K562 (cell line): ENCODE data around the gene SYN1. TPM values are rescaled to one million over a fixed set of nuclear protein-coding genes. Genes with fewer than 3 reads are reported as not detected.

Source experiments
- ATAC-seq: fragments of 200-7000 bp; cut with Tn5 transposase; 3 replicates; pipeline ENCODE4 v1.9.1; 2020; ENCODE audit warnings: moderate library complexity
- BruUV-seq: library from RNA; stranded (reverse); fragments of 400-500 nt; replicated peaks from 2 replicates; lab custom pipeline; 2021; lab: Mats Ljungman, UMichigan
- CTCF ChIA-PET: fragments of 300-600 bp; formaldehyde crosslinking; extraction: SDS; loops from one replicate; lab custom pipeline; 2021; ENCODE audit warnings: low intra/inter-chr PET ratio; lab: Yijun Ruan, JAX
- POLR2A ChIA-PET: fragments of 300-600, 350-650 bp; sonication (Branson Sonifier 250); formaldehyde crosslinking; extraction: SDS; loops from one replicate; lab custom pipeline; 2021; ENCODE audit warnings: antibody characterized with exemption, inconsistent platforms; lab: Yijun Ruan, JAX
- DNase-seq, 4 experiments: peaks; one replicate each; pipeline versions ENCODE4 v3.0.0 to v3.0.0-alpha.2; 2011 to 2018; ENCODE audit warnings: low spot score in 3 of 4, mixed read lengths in 3 of 4; ENCODE audit errors: extremely low read depth in 1 of 4
- FAIRE-seq: peaks from 2 replicates; lab custom pipeline; 2011; peaks lifted over from hg19 to GRCh38; lab: Jason Lieb, UNC
- H2AFZ ChIP-seq: 2 replicates; pipeline ENCODE4 v1.6.0; 2011; ENCODE audit warnings: low read depth, low read length, control low read depth, inconsistent platforms
- H3K27ac ChIP-seq: fragments of 200-600 bp; 3 replicates; pipeline ENCODE4 v1.8.0; 2011; ENCODE audit warnings: low read depth, mild to moderate bottlenecking, control low read depth, inconsistent platforms, low read length, moderate library complexity, mixed read lengths; ENCODE audit errors: extremely low read depth
- H3K27me3 ChIP-seq, 2 experiments: fragments of 300-600 bp in 1 of 2; 2 replicates in 1 of 2; 3 replicates in 1 of 2; pipeline versions ENCODE4 v1.6.0 to v1.8.0; 2011; ENCODE audit warnings: inconsistent platforms in 2 of 2, low read length in 2 of 2, mild to moderate bottlenecking in 1 of 2, mixed read lengths in 1 of 2, moderate library complexity in 1 of 2; ENCODE audit not compliant: control insufficient read depth in 2 of 2, insufficient read depth in 2 of 2
- H3K36me3 ChIP-seq: fragments of 300-600 bp; 3 replicates; pipeline ENCODE4 v1.8.0; 2011; ENCODE audit warnings: mild to moderate bottlenecking, low read length, inconsistent platforms; ENCODE audit not compliant: control insufficient read depth, insufficient read depth
- H3K4me1 ChIP-seq, 2 experiments: fragments of 200-600 bp in 1 of 2; replicated peaks in 1 of 2; 2 replicates in 1 of 2; 3 replicates in 1 of 2; pipeline versions ENCODE4 v1.5.1 to v1.8.0; 2011; ENCODE audit warnings: inconsistent platforms in 2 of 2, low read length in 2 of 2, mild to moderate bottlenecking in 1 of 2, mixed read lengths in 1 of 2, moderate library complexity in 1 of 2; ENCODE audit not compliant: control insufficient read depth in 2 of 2, insufficient read depth in 2 of 2
- H3K4me2 ChIP-seq: 2 replicates; pipeline ENCODE4 v1.6.1; 2011; ENCODE audit warnings: low read length, control low read depth, inconsistent platforms, mixed read lengths; ENCODE audit not compliant: insufficient read depth
- H3K4me3 ChIP-seq: fragments of 200-600 bp; sonication (generic), shearing (Covaris generic); 2 replicates; pipeline ENCODE4 v1.5.1; 2016; ENCODE audit warnings: control low read depth, inconsistent platforms
- H3K79me2 ChIP-seq: fragments of 200-600 bp; 3 replicates; pipeline ENCODE4 v1.8.0; 2011; ENCODE audit warnings: low read length, inconsistent platforms; ENCODE audit not compliant: control insufficient read depth, insufficient read depth
- H3K9ac ChIP-seq, 2 experiments: 2 replicates each; pipeline versions ENCODE4 v1.6.0 to v1.6.1; 2011; ENCODE audit warnings: low read depth in 2 of 2, low read length in 2 of 2, control low read depth in 1 of 2, inconsistent platforms in 1 of 2, mild to moderate bottlenecking in 1 of 2, mixed read lengths in 1 of 2; ENCODE audit not compliant: insufficient read depth in 1 of 2
- H3K9me1 ChIP-seq: one replicate; pipeline ENCODE4 v1.6.0; 2011; ENCODE audit warnings: inconsistent platforms, mild to moderate bottlenecking, low read length, moderate library complexity; ENCODE audit not compliant: control insufficient read depth, insufficient read depth
- H3K9me3 ChIP-seq: replicated peaks from 2 replicates; pipeline ENCODE4 v1.5.1; 2011; ENCODE audit warnings: low read depth, low read length, inconsistent platforms; ENCODE audit not compliant: control insufficient read depth, insufficient read depth
- H4K20me1 ChIP-seq: replicated peaks from 2 replicates; pipeline ENCODE4 v1.6.1; 2011; ENCODE audit warnings: low read length, inconsistent platforms, mixed read lengths; ENCODE audit not compliant: control insufficient read depth, insufficient read depth
- ARNT ChIP-seq, 2 experiments: fragments of 450-650 bp; IDR thresholded peaks; 2 replicates each; pipeline ENCODE4 v1.6.1; 2016; ENCODE audit warnings: mild to moderate bottlenecking in 1 of 2
- BRD9 ChIP-seq: fragments of 450-650 bp; IDR thresholded peaks from 2 replicates; pipeline ENCODE4 v1.6.1; 2018; ENCODE audit warnings: low read depth; ENCODE audit not compliant: partially characterized antibody
- MBD2 ChIP-seq: sonication (generic); IDR thresholded peaks from 2 replicates; pipeline ENCODE4 v1.6.1; 2016; ENCODE audit warnings: low read depth, borderline replicate concordance
- NFRKB ChIP-seq: fragments of 450-650 bp; IDR thresholded peaks from 2 replicates; pipeline ENCODE4 v1.6.1; 2016; ENCODE audit warnings: low read depth
- POLR2A ChIP-seq: fragments of 450-650 bp; conservative IDR thresholded peaks from 2 replicates; pipeline ENCODE4 v1.6.1; 2016
- POLR2H ChIP-seq: IDR thresholded peaks from 2 replicates; pipeline ENCODE4 v1.6.1; 2016; ENCODE audit warnings: missing genetic modification characterization, low read depth, mild to moderate bottlenecking, control low read depth, missing compliant biosample characterization, moderate library complexity
- RFX1 ChIP-seq: fragments of 450-650 bp; IDR thresholded peaks from 2 replicates; pipeline ENCODE4 v1.6.1; 2016; ENCODE audit warnings: mild to moderate bottlenecking, moderate library complexity
- SMARCA5 ChIP-seq: fragments of 450-650 bp; IDR thresholded peaks from 2 replicates; pipeline ENCODE4 v1.6.1; 2016
- SMARCC2 ChIP-seq: fragments of 450-650 bp; IDR thresholded peaks from 2 replicates; pipeline ENCODE4 v1.6.1; 2017; ENCODE audit warnings: antibody characterized with exemption, moderate library complexity, mild to moderate bottlenecking, low read depth
- TAF9B ChIP-seq: fragments of 450-650 bp; IDR thresholded peaks from 2 replicates; pipeline ENCODE4 v1.6.1; 2018; ENCODE audit warnings: mild to moderate bottlenecking; ENCODE audit not compliant: partially characterized antibody
- TAL1 ChIP-seq: fragments of 450-650 bp; IDR thresholded peaks from 2 replicates; pipeline ENCODE4 v1.6.1; 2016; ENCODE audit warnings: mild to moderate bottlenecking
- U2AF2 ChIP-seq: fragments of 200-400 bp; formaldehyde crosslinking; optimal IDR thresholded peaks from 2 replicates; pipeline ENCODE3; 2017; ENCODE audit warnings: low read depth, mild to moderate bottlenecking, low read length
- ZC3H4 ChIP-seq: sonication (generic); formaldehyde crosslinking; IDR thresholded peaks from 2 replicates; pipeline ENCODE4 v1.9.0; 2021; ENCODE audit warnings: missing genetic modification reagents, borderline replicate concordance
- ZNF124 ChIP-seq: sonication (generic); formaldehyde crosslinking; IDR thresholded peaks from 2 replicates; pipeline ENCODE4 v1.8.1; 2022; ENCODE audit warnings: missing genetic modification reagents
- WGBS: fragments of 100-300 bp; shearing (Covaris generic); methylation state at CpG from one replicate; pipeline ENCODE4 v1.1.6; 2016; ENCODE audit warnings: low coverage, mixed read lengths; ENCODE audit not compliant: insufficient coverage; ENCODE audit errors: missing lambda C conversion rate; 5-methylcytosine and 5-hydroxymethylcytosine counted together
- in situ Hi-C: fragments of 300-500 bp; cut with MboI; formaldehyde crosslinking; loops from 4 replicates; pipeline ENCODE4 v1.15.0; 2018; ENCODE audit warnings: inconsistent platforms, mixed read lengths
- intact Hi-C: fragments of 100-400 bp; cut with micrococcal nuclease; formaldehyde crosslinking; loops from 2 replicates; pipeline ENCODE4 v1.14.2; 2022
- polyA plus RNA-seq, 8 experiments: library from polyadenylated mRNA; depleted of rRNA in 4 of 8; stranded (reverse) in 5 of 8; unstranded in 3 of 8; fragments of >200 nt; fragmentation: Nextera tagmentation in 2 of 8; fragmentation: Illumina TruSeq in 1 of 8; extraction: Ambion mirVana in 2 of 8; extraction: Trizol in 1 of 8; gene quantifications; 2 replicates each; pipeline versions ENCODE4 v1.2.1 to v1.2.3, GENCODE V29; 2011 to 2014; ENCODE audit warnings: inconsistent platforms in 1 of 8, missing spikeins in 1 of 8
- total RNA-seq, 7 experiments: library from RNA; depleted of rRNA in 6 of 7; stranded (reverse); fragments of >200 nt in 6 of 7; fragmentation: Illumina TruSeq in 2 of 7; extraction: Trizol in 2 of 7; gene quantifications; 2 replicates each; pipeline versions ENCODE4 v1.2.1 to v1.2.3, GENCODE V29; 2011 to 2021; ENCODE audit warnings: low replicate concordance in 1 of 7
- TF ChIP-seq, protein P1 (sequence below), 3 experiments: fragments of 200-800 bp in 1 of 3; sonication (Bioruptor generic) in 1 of 3; sonication (generic) in 1 of 3; formaldehyde crosslinking in 1 of 3; IDR thresholded peaks; 2 replicates each; pipeline versions ENCODE4 v1.6.1 to v1.8.0; 2016 to 2022; ENCODE audit warnings: mild to moderate bottlenecking in 2 of 3, missing compliant biosample characterization in 2 of 3, missing genetic modification characterization in 2 of 3, missing genetic modification reagents in 1 of 3

Gene SYN1
- total and polyA plus RNA-seq, 9 of the 15 experiments (the other 6 are each of a cell fraction or from before 2014, with no cell fraction given): 0.01 to 0.28 (median 0.18) TPM; not detected in 2

GRCh38 chrX:47561659-47562151 lies 58.0 kb downstream of the SYN1 start:
- Histone ChIP-seq H3K9me3 (no peaks in the 10 kb centered on the region), H3K4me2 (peak overlapping the region; percentile 98), H3K27me3 (no peaks in the 10 kb centered on the region), H3K9me1 (no peaks in the 10 kb centered on the region), H3K36me3 (peaks cover 38% of the 10 kb centered on the region), H3K79me2 (peaks cover 35% of the 10 kb centered on the region), H3K27ac (peak overlapping the region; percentile 88), H3K4me1 (peaks cover 10 to 25% of the 10 kb centered on the region in 2 experiments), H3K9ac (peak overlapping the region; percentile 92 to 95; a peak in 3 of 4 replicates), H2AFZ (peak overlapping the region; percentile 92), H4K20me1 (0 out of 2 replicates have a peak, but pooled peaks cover 3% of the 10 kb centered on the region), H3K4me3 (peak overlapping the region; percentile 56)
- ChIA-PET CTCF (no interaction called here), POLR2A (interaction anchor here (0.7 to 1.0 kb wide), 4 partner anchors 9 to 417 kb away, joined by 3 to 4 read pairs (median 3); partner anchors contain the start of genes NDUFB11 and RBM10)
- in situ Hi-C loops: loop anchor here (5.0 kb wide), 1 partner anchor 161 kb away; no protein-coding TSS in a partner anchor
- ATAC-seq (peak; percentile 2; the same call in 2 of the 3 replicates), FAIRE-seq (no peak), DNase-seq (no peak)
- intact Hi-C loops: loop anchor here (1.0 to 5.0 kb wide), 7 partner anchors 20 to 466 kb away; partner anchors contain the start of genes TIMP1 and ZNF81
- no TSS peak for BruUV-seq
- no peak for TF ChIP-seq U2AF2
- TF ChIP-seq POLR2H: peak; percentile 62
- TF ChIP-seq SMARCC2: no peak
- 0 out of 2 replicates have a peak, but pooled peaks have one; percentile 33 for TF ChIP-seq RFX1
- no peak for TF ChIP-seq ZNF124
- TF ChIP-seq SMARCA5: no peak
- no peak for TF ChIP-seq MBD2
- TF ChIP-seq, protein P1, sequence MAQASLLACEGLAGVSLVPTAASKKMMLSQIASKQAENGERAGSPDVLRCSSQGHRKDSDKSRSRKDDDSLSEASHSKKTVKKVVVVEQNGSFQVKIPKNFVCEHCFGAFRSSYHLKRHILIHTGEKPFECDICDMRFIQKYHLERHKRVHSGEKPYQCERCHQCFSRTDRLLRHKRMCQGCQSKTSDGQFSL (CRISPR knock-in tag; IDR thresholded peaks at IDR 0.05): peak; percentile 75
- TF ChIP-seq, protein P1 (tag; IDR thresholded peaks at IDR 0.05): peak in 1 of 2 experiments; percentile 58; a peak in 2 of 4 replicates
- 0 out of 4 replicates have a peak, but pooled peaks of 1 of the 2 experiments have one; percentile 33 for TF ChIP-seq ARNT (IDR thresholded peaks at IDR 0.05)
- no peak for TF ChIP-seq TAF9B
- peak; percentile 43 for TF ChIP-seq BRD9
- peak; percentile 60; the same call in 1 of the 2 replicates for TF ChIP-seq POLR2A
- 0 out of 2 replicates have a peak, but pooled peaks have one; percentile 2 for TF ChIP-seq TAL1
- TF ChIP-seq ZC3H4 (CRISPR knock-in tag): 0 out of 2 replicates have a peak, but pooled peaks have one; percentile 78
- TF ChIP-seq NFRKB: 0 out of 2 replicates have a peak, but pooled peaks have one; percentile 62
- WGBS: 0% methylated on average over 7 of the region's 9 CpGs
